ENCODE data around the gene RBM22.

RBM22 gene

DNA sequence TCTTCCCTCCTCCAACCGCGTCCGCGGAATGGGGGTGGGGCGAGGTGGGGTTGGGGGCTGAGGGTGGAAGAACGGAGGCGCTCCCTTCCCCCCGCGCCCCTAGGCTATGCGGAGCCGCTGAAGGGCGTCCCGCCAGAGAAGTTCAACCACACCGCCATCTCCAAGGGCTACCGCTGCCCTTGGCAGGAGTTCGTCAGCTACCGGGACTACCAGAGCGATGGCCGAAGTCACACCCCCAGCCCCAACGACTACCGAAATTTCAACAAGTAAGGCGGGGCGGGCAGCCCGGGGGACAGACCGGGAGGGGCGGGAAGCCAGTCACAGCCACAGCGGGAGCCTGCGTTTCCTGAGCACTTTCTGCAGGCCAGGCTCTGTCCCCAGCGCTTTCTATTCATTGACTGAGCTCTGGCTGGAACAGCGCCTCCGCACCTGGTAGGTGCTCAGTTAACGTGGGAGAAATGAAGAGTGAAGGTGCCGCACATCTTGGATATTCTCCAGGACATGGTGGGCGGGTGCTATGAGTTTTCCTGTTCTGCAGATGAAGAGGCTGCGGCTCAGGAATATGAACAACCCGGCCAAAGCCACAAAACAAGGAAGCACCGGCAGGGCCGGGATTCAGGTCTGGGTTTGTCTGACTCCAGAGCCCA lies 28.5 kb downstream of the RBM22 start:
- DNase-seq: peak; percentile 20

DNA sequence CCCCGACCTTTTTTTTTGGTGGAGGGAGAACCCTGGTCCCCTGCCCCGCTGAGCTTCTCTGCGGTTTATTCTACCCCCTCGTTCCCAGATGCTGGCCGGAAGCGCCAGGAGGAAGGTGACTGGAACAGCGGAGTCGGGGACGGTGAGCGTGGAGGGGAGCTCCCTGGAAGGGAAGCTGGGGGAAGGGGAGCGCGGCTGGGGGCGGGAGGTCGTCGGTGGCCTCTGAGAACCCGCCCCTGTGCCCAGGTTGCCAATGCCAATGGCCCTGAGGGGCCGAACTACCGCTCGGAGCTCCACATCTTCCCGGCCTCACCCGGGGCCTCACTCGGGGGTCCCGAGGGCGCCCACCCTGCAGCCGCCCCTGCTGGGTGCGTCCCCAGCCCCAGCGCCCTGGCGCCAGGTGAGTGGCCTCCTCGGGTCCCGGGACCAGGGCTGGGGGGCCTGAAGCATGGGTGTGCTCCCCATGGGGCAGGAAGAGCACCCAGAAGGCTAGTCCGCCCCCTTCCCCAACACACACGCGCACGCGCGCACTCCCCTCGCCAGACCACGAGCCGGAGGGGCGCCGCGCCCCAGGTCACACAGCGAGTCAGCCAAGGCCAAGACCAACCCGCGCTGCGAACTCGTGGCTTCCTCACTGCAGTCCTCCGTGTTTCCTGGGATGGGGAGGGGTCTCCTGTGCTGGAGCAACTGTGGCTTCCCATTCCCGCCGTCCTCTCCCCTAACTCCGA lies 29.2 kb downstream of the RBM22 start:
- no peak for DNase-seq

GRCh38 chr5:150670948-150671310 lies 29.9 kb downstream of the RBM22 start:
- DNase-seq: no peak

DNA sequence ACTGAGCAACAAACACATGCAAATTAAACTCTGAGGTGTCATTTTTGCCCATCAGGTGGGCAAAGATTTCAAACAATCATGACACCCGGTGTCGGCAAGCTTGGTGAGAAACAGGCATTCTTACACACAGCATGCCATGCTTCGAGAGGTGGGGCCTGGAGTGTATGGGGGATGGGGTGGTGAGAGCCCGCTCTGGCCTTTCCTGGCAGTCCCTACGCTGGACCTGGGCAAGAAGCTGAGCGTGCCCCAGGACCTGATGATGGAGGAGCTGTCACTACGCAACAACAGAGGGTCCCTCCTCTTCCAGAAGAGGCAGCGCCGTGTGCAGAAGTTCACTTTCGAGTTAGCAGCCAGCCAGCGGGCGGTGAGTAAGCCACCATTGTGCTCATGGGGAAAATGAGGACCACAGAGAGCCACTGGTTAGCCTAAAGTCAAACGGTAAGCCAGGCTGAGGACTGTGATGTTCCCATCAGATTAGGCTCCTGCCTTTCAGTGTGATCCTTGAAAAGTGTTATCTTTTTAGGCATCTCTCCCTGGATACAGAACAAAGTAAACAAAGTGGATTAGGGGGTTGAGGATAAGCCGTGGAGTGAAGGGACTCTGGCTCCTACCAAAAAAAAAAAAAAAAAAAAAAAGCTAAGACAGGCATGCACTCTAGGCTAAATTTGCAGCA lies 30.5 kb downstream of the RBM22 start:
- DNase-seq: no peak

GRCh38 chr5:150665044-150665443 lies 35.8 kb downstream of the RBM22 start:
- no peak for DNase-seq

DNA sequence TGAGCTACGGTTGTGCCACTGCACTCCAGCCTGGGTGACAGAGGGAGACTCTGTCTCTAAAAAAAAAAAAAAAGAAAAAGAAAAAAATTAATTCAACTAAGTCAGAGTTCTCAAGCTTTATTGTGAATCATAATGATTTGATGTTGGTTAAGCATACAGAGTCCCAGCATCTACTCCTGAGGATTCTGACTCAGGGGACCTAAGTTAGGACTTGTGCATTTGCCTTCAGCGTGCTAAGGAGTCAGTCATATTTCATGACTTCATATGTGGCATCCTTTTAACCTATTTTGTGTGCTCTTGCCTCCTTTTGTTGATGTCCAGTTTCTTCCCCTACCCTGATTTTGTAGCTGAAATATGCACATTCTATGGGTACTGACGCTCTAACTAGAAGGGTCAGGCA lies 36.9 kb downstream of the RBM22 start:
- no peak for DNase-seq

DNA sequence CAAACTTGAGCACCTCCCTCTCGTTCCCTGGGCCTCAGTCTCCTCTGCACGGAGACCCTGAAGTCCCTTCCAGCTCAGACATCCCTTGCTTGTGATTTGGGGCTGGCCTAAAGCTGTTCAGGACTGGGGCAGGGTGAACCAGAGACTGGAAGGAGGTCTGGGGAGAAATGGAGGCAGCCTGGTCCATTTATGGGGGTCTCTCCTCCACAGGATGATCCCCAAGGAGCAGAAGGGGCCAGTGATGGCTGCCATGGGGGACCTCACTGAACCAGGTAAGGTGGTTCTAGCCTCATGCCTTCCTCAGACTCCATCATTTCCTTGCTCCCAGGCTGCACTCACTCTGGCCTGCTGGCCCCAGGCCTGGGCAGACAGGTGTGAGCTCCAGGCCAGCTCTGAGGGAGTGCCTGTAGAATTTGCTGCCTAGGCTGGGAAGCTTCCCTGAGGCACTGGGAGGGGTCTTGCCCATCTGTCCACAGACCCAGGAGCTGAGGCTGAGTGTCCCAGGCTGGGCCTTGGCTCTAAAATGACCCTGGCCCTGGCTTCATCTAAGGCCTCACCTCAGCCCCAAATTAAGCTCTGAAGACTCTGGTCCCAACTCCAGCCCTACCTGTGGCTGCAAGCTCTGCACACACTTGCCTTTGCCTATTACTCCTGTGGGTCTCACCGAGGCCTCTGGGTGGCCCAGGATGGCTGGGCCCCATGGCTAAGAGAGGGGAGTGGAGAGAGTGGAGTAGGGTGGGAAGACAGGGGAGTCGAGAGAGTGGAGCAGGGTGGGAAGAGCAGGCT lies 37.9 kb downstream of the RBM22 start:
- DNase-seq: no peak

- DNase-seq: no peak
These were observed 38.9 kb downstream of the RBM22 start for GRCh38 chr5:150661821-150662596.

GRCh38 chr5:150661086-150661485 lies 39.8 kb downstream of the RBM22 start, which contains the start of gene MYOZ3:
MYOZ3 (plus strand) TSS chr5:150661251; CDS start chr5:150662942, 1,691 bp downstream.
- DNase-seq: no peak

DNA sequence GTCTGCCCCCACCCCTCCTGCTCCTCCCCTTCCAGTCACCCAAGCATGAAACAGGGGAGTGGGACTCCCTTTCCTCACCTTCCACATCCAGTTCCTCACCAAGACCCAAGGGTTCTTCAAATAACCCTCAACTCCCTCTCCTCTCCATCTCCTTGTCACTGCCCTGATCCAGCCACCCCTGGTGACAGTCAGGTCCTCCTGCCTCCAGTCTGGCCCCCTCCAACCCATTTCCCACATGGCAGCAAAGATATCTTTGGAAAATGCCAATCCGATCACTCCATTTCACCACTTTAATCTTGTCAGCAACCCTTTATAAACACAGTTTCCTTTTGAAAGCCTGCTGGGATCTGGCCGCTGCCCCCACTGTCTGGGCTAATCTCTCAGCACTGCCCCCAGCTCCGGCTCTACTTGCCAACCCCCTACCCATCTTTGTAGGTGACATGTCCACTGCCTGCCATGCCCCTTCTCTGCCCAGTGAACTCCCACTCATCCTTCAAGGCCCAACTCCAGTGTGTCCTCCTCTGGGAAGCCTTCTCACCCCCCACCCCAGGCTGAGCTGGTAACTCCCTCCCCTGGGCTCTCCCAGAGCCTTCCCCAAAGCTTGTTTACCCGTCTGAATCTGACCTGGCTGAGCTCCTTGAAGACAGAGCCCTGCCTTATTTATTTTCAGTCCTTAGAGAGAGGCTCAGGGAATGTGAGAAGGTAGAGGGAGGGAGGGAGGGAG lies 40.6 kb downstream of the RBM22 start:
- DNase-seq: no peak

GRCh38 chr5:150659360-150660107 lies 41.3 kb downstream of the RBM22 start:
- DNase-seq: no peak

GRCh38 chr5:150658699-150659265 lies 42.1 kb downstream of the RBM22 start:
- DNase-seq: no peak

DNA sequence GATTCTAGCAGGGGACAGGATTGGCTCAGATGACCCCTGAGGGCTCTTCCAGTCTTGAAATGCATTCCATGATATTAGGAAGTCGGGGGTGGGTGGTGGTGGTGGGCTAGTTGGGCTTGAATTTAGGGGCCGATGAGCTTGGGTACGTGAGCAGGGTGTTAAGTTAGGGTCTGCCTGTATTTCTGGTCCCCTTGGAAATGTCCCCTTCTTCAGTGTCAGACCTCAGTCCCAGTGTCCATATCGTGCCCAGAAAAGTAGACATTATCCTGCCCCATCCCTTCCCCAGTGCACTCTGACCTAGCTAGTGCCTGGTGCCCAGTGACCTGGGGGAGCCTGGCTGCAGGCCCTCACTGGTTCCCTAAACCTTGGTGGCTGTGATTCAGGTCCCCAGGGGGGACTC lies 42.7 kb downstream of the RBM22 start:
- no peak for DNase-seq

DNA sequence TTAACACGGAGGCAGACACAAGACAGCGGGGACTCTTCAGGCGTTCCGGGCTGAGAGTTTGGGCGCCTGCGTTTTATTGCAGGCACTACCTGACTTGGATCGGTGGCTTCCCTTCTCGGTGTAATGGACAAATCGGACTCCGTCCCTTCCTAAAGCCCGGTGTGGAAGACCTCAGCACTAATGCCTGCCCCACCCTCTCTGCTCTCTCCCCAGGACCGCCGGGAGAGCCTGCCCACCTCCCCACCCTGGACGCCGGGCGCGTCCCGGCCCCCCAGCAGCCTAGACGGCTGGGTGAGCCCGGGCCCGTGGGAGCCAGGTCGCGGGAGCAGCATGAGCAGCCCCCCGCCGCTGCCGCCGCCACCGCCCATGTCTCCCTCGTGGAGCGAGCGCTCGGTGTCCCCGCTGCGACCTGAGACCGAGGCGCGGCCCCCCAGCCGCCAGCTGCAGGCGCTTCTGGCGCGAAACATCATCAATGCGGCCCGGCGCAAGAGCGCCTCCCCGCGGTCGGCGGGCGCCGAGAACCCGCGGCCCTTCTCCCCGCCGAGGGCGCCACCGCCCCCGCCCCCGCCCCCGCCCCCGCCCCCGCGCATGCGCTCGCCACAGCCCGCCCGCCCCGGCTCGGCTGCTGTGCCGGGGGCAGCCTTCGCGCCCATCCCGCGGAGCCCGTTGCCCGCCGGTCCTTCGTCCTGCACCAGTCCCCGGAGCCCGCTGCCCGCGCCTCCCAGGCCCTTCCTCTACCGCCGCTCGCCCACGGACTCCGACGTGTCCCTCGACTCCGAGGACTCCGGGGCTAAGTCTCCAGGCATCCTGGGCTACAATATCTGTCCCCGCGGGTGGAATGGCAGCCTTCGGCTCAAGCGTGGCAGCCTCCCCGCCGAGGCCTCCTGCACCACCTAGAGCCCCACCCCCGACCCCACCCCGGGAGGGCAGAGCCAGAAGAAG lies 44.4 kb downstream of the RBM22 start:
- DNase-seq: peak; percentile 11

DNA sequence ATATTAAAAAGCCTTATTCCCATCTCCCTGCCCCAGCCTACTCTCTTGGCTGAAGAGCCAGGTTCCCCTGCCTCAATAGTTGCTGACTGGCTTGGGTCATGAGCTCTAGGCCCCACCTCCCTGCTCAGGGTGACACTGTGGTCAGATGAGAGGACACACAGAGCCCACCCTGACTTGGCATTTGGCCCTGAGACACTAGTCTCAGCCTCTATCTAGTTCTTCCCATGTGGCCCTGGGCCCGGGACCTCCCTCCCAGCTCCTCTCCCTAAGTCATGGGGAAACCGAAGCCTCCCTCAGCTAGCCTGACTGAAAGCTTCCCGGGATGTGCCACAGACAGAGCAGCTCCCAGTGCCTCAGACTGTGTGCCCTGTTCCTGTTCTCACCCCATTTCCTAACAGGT lies 45.6 kb downstream of the RBM22 start:
- no peak for DNase-seq

DNA sequence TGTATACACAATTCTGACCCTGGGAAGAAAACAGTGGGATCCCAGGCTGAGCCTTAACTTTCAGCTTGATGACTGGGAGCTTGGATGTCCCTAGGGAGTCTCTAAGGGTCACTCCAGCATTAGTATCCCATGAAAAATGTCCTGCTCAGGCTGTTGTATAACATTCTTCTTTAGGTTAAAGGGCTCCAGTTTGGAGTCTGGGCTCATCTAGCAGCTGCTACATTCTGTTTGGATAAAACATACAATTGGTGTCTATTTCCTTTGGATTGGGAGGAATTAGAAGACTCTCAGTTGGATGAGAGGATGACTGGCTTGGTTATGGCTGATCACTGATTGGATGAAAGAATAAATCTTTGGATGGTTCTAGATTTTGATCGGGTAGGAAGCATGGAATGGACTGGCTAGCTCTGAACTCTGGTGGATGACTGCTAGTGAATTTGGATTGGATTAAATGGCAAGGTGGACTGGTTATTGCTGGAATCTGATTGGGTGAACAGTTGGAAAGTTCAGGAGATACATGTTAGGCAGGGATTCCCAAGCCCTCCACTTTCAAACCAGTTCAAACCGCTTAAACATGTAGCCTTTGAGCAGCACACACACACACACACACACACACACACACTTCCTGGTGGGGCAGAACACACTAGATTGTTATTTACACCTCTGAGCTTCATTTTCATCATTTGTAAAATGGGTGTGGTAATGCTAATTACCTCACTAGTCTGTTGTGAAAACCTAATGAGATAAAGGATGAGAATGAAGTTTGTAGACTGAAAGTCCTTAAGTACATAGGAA lies 46.9 kb downstream of the RBM22 start:
- no peak for DNase-seq

DNA sequence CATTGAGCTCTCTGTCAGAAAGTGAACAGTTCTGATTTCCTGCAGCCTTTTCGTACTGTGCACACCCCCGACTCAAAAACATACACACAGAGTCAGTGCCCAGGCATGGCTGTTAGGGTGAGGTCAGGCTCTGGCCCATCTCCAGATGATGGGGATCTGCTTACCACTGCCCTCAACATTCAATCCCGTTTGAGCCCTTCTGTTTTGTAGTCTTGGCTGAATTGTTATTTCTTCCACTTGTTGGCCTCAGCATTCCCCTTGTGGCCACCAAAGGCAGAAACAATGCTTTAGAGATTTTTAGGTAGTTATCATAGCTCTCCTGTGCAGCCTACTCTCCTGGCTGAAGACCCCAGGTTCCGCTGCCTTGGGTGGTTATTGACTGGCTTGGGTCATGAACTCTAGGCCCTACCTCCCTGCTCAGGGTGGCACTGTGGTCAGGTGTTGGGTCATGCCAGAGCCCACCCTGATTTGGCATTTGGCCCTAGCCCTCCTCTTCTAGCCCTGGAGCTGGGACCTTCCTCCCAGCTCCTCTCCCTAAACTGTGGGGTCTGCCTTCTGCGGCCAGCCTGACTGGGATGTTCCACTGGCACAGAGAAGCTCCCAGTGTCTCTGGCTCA lies 47.6 kb downstream of the RBM22 start:
- DNase-seq: no peak

All from NCI-H2029 treated with DMSO at 0.1 percent for 48 hours (cell line).